PC-3 (cell line): ENCODE measurements around the gene SPAG6.

Experiments used
- CTCF ChIP-seq: fragments of 300-600 bp; sonication (generic); conservative IDR thresholded peaks from 2 replicates; pipeline ENCODE4 v1.5.1; 2017; ENCODE audit warnings: antibody characterized with exemption, low read depth, mild to moderate bottlenecking, low read length
- EZH2phosphoT487 ChIP-seq: fragments of 300-600 bp; sonication (generic); IDR thresholded peaks from 2 replicates; pipeline ENCODE4 v1.6.1; 2018; ENCODE audit warnings: mild to moderate bottlenecking, antibody characterized with exemption, low read length, borderline replicate concordance

GRCh38 chr10:22317076-22317370 is 28.3 kb upstream of the SPAG6 start:
- TF ChIP-seq CTCF (no peak), EZH2phosphoT487 (no peak)
